ENCODE data around the gene PTGDR2.

The PTGDR2 gene

GRCh38 chr11:60810569-60810968 is 45.2 kb downstream of the PTGDR2 start:
- DNase-seq (ENCODE audit: low read depth in 3 of 3), result no peak

GRCh38 chr11:60810151-60810550 is 45.6 kb downstream of the PTGDR2 start:
- DNase-seq (ENCODE audit: low read depth in 3 of 3), result no peak

GRCh38 chr11:60809691-60810090 is 46.1 kb downstream of the PTGDR2 start:
- no peak for DNase-seq (ENCODE audit: low read depth in 3 of 3)

DNA sequence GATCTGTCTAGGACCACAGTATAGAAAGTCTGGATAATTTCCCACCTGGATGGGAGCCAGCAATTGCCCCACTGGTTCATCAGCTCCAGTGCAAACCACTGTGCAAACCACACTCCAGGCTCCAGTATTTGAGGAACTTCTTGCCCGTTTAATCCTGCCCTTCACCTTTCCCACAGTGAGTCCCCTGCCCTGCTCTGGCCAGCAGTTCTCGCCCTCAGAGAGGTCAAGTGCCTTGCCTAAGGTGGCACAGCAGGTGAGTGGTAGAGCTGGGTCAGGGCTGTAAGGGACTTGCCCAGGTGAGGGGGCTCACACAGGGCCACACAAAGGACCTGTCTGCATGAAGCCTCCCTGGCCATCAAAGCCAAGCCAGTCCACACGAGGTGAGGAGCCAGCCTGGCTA is 46.5 kb downstream of the PTGDR2 start:
- no peak for DNase-seq (ENCODE audit: low read depth in 3 of 3)

DNA sequence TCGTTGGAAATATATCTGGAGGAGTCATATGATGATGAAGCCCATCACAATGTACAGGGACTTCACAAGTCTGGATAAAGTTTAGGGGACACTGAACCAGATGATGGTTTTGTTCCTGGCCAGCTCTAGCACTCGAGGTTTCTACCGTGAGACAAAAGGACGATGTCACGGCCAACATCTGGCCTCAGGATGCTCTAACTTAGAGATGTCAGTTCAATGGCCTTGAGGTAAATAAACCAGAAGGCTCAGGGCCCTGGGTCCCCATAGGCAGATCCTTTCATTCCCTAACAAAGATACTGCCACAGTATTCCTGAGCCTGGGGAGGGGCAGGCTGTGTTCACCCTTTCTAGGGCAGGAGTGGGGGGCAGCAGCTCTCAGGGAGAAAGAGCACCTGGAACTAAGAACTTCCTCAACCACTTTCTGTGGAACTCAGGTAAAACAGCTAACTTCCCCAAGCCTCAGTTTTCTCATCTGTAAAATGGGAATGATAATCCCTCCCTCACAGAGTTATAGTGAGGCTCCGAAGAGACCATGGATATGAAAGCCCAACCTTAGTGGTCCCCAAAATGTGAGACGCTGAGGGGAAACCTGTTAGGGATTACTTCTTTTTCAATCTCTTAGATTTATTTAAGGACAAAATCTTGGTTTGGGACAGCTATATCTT is 52.3 kb downstream of the PTGDR2 start:
- DNase-seq (ENCODE audit: low read depth in 3 of 3), result no peak

DNA sequence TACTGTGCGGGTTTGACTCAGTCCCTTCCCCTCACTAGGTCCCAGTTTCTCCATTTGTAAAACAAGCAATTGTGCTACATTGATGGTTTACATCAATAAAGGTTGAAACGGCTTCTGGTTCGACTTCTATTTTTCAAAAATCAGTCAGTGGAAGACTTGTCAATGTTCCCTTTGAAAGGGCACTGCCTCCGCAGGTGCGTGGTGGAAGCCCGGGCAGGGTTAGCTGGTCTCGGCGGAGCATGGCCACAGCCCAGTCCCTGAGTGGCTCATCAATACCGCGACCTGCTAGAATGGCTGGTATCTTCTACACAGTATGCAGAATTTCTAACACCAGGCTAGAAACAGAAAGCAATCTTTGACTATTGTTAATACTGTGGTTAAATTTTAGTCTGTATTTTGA is 54.6 kb downstream of the PTGDR2 start:
- DNase-seq (ENCODE audit: low read depth in 3 of 3), result no peak
